HG02610 (cell line): ENCODE results near the gene NAV3.

ENCODE experiments used
- ATAC-seq: cut with Tn5 transposase; IDR thresholded peaks from one replicate; pipeline ENCODE4 v1.9.1; 2021; ENCODE audit warnings: mild to moderate bottlenecking, moderate library complexity; ENCODE audit not compliant: unreplicated experiment

NAV3 gene

GRCh38 chr12:77973579-77973978 is 142.9 kb downstream of the NAV3 start:
- no peak for ATAC-seq

- ATAC-seq: no peak
These were observed 144.0 kb downstream of the NAV3 start for GRCh38 chr12:77974645-77975044.

- no peak for ATAC-seq
These were observed 149.0 kb downstream of the NAV3 start for GRCh38 chr12:77979597-77980250.

GRCh38 chr12:77980782-77981181 is 150.1 kb downstream of the NAV3 start:
- no peak for ATAC-seq

GRCh38 chr12:77983859-77984258 is 153.2 kb downstream of the NAV3 start:
- no peak for ATAC-seq

GRCh38 chr12:77992760-77993159 is 162.1 kb downstream of the NAV3 start:
- ATAC-seq: no peak

GRCh38 chr12:77993658-77994057 is 163.0 kb downstream of the NAV3 start:
- ATAC-seq: no peak

- ATAC-seq: peak; percentile 97
These were observed 164.9 kb downstream of the NAV3 start for GRCh38 chr12:77995436-77996167.

GRCh38 chr12:77996670-77997069 is 166.0 kb downstream of the NAV3 start:
- ATAC-seq: no peak

GRCh38 chr12:77998236-77998786 is 167.6 kb downstream of the NAV3 start:
- ATAC-seq: no peak

- peak; percentile 69 for ATAC-seq
These were observed 168.5 kb downstream of the NAV3 start for GRCh38 chr12:77999074-77999715.

GRCh38 chr12:78002878-78003277 is 172.2 kb downstream of the NAV3 start:
- no peak for ATAC-seq

- ATAC-seq: no peak
These were observed 173.8 kb downstream of the NAV3 start for GRCh38 chr12:78004249-78005093.

GRCh38 chr12:78005094-78005492 is 174.4 kb downstream of the NAV3 start:
- ATAC-seq: no peak

GRCh38 chr12:78007173-78007572 is 176.5 kb downstream of the NAV3 start:
- ATAC-seq: no peak

- ATAC-seq: no peak
These were observed 178.3 kb downstream of the NAV3 start for GRCh38 chr12:78009031-78009430.

GRCh38 chr12:78018171-78018910 is 187.6 kb downstream of the NAV3 start:
- ATAC-seq: no peak

GRCh38 chr12:78018939-78019338 is 188.2 kb downstream of the NAV3 start:
- no peak for ATAC-seq

- ATAC-seq: no peak
These were observed 197.7 kb downstream of the NAV3 start for GRCh38 chr12:78028426-78028825.

GRCh38 chr12:78034025-78034424 is 203.3 kb downstream of the NAV3 start:
- no peak for ATAC-seq
